SK-N-SH (cell line): ENCODE measurements around the gene PAQR5. TPM values are rescaled to one million over a fixed set of nuclear protein-coding genes. Genes with fewer than 3 reads are reported as not detected.

Experiments used
- CTCF ChIA-PET: fragments of 300-600, 350-600 bp; formaldehyde crosslinking; extraction: SDS; loops from one replicate; lab custom pipeline; 2021; lab: Yijun Ruan, JAX
- POLR2A ChIA-PET: fragments of 350-600 bp; sonication (Branson Sonifier 250); formaldehyde crosslinking; extraction: SDS; loops from one replicate; lab custom pipeline; 2020; ENCODE audit warnings: antibody characterized with exemption, inconsistent platforms; lab: Yijun Ruan, JAX
- DNase-seq: peaks from one replicate; pipeline ENCODE4 v3.0.0; 2012
- H2AFZ ChIP-seq: fragments of 200-600 bp; sonication (generic); 2 replicates; pipeline ENCODE4 v1.8.1; 2016; ENCODE audit warnings: antibody characterized with exemption, mild to moderate bottlenecking, low read depth
- H3F3A ChIP-seq: fragments of 200-600 bp; sonication (generic); replicated peaks from 2 replicates; pipeline ENCODE3; 2016; ENCODE audit warnings: antibody characterized with exemption, mild to moderate bottlenecking; ENCODE audit not compliant: insufficient read depth
- H3K27ac ChIP-seq, 2 experiments: fragments of 200-500 bp in 1 of 2; fragments of 200-600 bp in 1 of 2; sonication (Bioruptor generic) in 1 of 2; sonication (generic), shearing (Covaris generic) in 1 of 2; 2 replicates each; pipeline versions ENCODE4 v1.5.1 to v1.6.1; 2014 to 2016; ENCODE audit warnings: low read depth in 2 of 2, inconsistent platforms in 1 of 2, low read length in 1 of 2, mild to moderate bottlenecking in 1 of 2, mixed read lengths in 1 of 2
- H3K27me3 ChIP-seq: fragments of 200-600 bp; sonication (generic), shearing (Covaris generic); 2 replicates; pipeline ENCODE4 v1.6.1; 2016; ENCODE audit warnings: mixed run types; ENCODE audit not compliant: insufficient read depth
- H3K36me3 ChIP-seq, 2 experiments: fragments of 200-500 bp in 1 of 2; fragments of 200-600 bp in 1 of 2; sonication (Bioruptor generic) in 1 of 2; sonication (generic) in 1 of 2; replicated peaks in 1 of 2; 2 replicates each; pipeline versions ENCODE3 to v1.5.1; 2014 to 2016; ENCODE audit warnings: low read length in 1 of 2, mild to moderate bottlenecking in 1 of 2; ENCODE audit not compliant: insufficient read depth in 2 of 2, control insufficient read depth in 1 of 2
- H3K4me1 ChIP-seq, 2 experiments: fragments of 200-500 bp in 1 of 2; fragments of 200-600 bp in 1 of 2; sonication (Bioruptor generic) in 1 of 2; sonication (generic), shearing (Covaris generic) in 1 of 2; 2 replicates each; pipeline versions ENCODE4 v1.5.1 to v1.6.1; 2014 to 2016; ENCODE audit warnings: low read depth in 1 of 2, low read length in 1 of 2, mixed run types in 1 of 2; ENCODE audit not compliant: insufficient read depth in 2 of 2, control insufficient read depth in 1 of 2
- H3K4me2 ChIP-seq: fragments of 200-600 bp; sonication (generic), shearing (Covaris generic); 2 replicates; pipeline ENCODE4 v1.6.1; 2017; ENCODE audit warnings: mixed run types
- H3K4me3 ChIP-seq, 2 experiments: fragments of 200-500 bp in 1 of 2; fragments of 200-600 bp in 1 of 2; sonication (Bioruptor generic) in 1 of 2; sonication (generic), shearing (Covaris generic) in 1 of 2; 2 replicates each; pipeline versions ENCODE4 v1.5.1 to v1.8.1; 2014 to 2016; ENCODE audit warnings: low read depth in 2 of 2, inconsistent platforms in 1 of 2, low read length in 1 of 2, mild to moderate bottlenecking in 1 of 2, mixed read lengths in 1 of 2, moderate library complexity in 1 of 2
- H3K79me2 ChIP-seq: fragments of 200-600 bp; sonication (generic); 2 replicates; pipeline ENCODE4 v1.8.1; 2017; ENCODE audit warnings: mild to moderate bottlenecking; ENCODE audit not compliant: insufficient read depth
- H3K9ac ChIP-seq: fragments of 200-600 bp; sonication (generic); 2 replicates; pipeline ENCODE4 v1.6.1; 2017; ENCODE audit warnings: mixed run types
- H3K9me2 ChIP-seq: fragments of 200-600 bp; sonication (generic); 2 replicates; pipeline ENCODE4 v1.6.1; 2017; ENCODE audit warnings: mixed run types
- H3K9me3 ChIP-seq: fragments of 200-600 bp; sonication (generic); 2 replicates; pipeline ENCODE4 v1.6.1; 2017; ENCODE audit warnings: mixed run types, mild to moderate bottlenecking, moderate library complexity
- H4K20me1 ChIP-seq: fragments of 200-600 bp; sonication (generic); 2 replicates; pipeline ENCODE4 v1.6.1; 2017; ENCODE audit warnings: mild to moderate bottlenecking, mixed run types; ENCODE audit not compliant: insufficient read depth
- CHD2 ChIP-seq: fragments of 150-350 bp; IDR thresholded peaks from 2 replicates; pipeline ENCODE4 v1.6.1; 2018; ENCODE audit warnings: low read length; ENCODE audit not compliant: partially characterized antibody
- CTCF ChIP-seq: fragments of 200-600 bp; sonication (generic); IDR thresholded peaks from 2 replicates; pipeline ENCODE4 v1.6.1; 2017; ENCODE audit warnings: antibody characterized with exemption, mild to moderate bottlenecking, moderate library complexity
- ELF1 ChIP-seq: IDR thresholded peaks from 2 replicates; pipeline ENCODE4 v1.4.0; 2012
- EZH2phosphoT487 ChIP-seq: fragments of 200-600 bp; sonication (generic); IDR thresholded peaks from 2 replicates; pipeline ENCODE4 v1.6.1; 2017; ENCODE audit warnings: low read depth, mixed run types, mild to moderate bottlenecking, antibody characterized with exemption, moderate library complexity, borderline replicate concordance
- FOSL2 ChIP-seq: IDR thresholded peaks from 2 replicates; pipeline ENCODE4 v1.4.0; 2012; ENCODE audit warnings: low read depth, mild to moderate bottlenecking, moderate library complexity, borderline replicate concordance
- IRF3 ChIP-seq: fragments of 150-350 bp; IDR thresholded peaks from 2 replicates; pipeline ENCODE4 v1.6.1; 2016; ENCODE audit warnings: mild to moderate bottlenecking, low read depth, low read length
- JUND ChIP-seq: IDR thresholded peaks from 2 replicates; pipeline ENCODE4 v1.4.0; 2012
- MEF2A ChIP-seq: IDR thresholded peaks from 2 replicates; pipeline ENCODE4 v1.4.0; 2012; ENCODE audit warnings: low read depth, borderline replicate concordance
- PBX3 ChIP-seq: IDR thresholded peaks from 2 replicates; pipeline ENCODE4; 2012
- RAD21 ChIP-seq: IDR thresholded peaks from 2 replicates; pipeline ENCODE4 v1.6.1; 2012; ENCODE audit warnings: mild to moderate bottlenecking, low read length
- RCOR1 ChIP-seq: fragments of 150-350 bp; IDR thresholded peaks from 2 replicates; pipeline ENCODE4 v1.6.1; 2017; ENCODE audit warnings: antibody characterized with exemption, low read length
- REST ChIP-seq: IDR thresholded peaks from 2 replicates; pipeline ENCODE4 v1.6.1; 2012; ENCODE audit warnings: mild to moderate bottlenecking, low read depth, low read length, moderate library complexity
- RXRA ChIP-seq: IDR thresholded peaks from 2 replicates; pipeline ENCODE4 v1.4.0; 2012; ENCODE audit warnings: low read depth, mild to moderate bottlenecking, borderline replicate concordance
- SMC3 ChIP-seq: IDR thresholded peaks from 2 replicates; pipeline ENCODE4 v1.6.1; 2012; ENCODE audit warnings: low read depth, low read length, improper control_type of control experiment
- TCF12 ChIP-seq: IDR thresholded peaks from 2 replicates; pipeline ENCODE4 v1.4.0; 2012
- ZBTB33 ChIP-seq: IDR thresholded peaks from 2 replicates; pipeline ENCODE4 v1.4.0; 2012; ENCODE audit warnings: low read depth, borderline replicate concordance
- WGBS: methylation state at CpG from one replicate; pipeline ENCODE4 v1.1.6; 2017; ENCODE audit warnings: low lambda C conversion rate; 5-methylcytosine and 5-hydroxymethylcytosine counted together
- polyA plus RNA-seq, 3 experiments: library from polyadenylated mRNA; depleted of rRNA; stranded (reverse); fragments of >200 nt; gene quantifications; 2 replicates each; pipeline ENCODE4 v1.2.3, GENCODE V29; 2012

Gene PAQR5
- polyA plus RNA-seq, 1 of the 3 experiments (the other 2 are of a cell fraction): 3.9 TPM

GRCh38 chr15:69367236-69367635 is 68.5 kb downstream of the PAQR5 start:
- Histone ChIP-seq H3K9me2 (no peaks in the 10 kb centered on the region), H3K36me3 (no peaks in the 10 kb centered on the region), H3K79me2 (no peaks in the 10 kb centered on the region), H3K9me3 (no peaks in the 10 kb centered on the region), H4K20me1 (no peaks in the 10 kb centered on the region), H3K4me1 (no peaks in the 10 kb centered on the region), H3K27me3 (no peaks in the 10 kb centered on the region), H3K4me2 (no peak overlapping the region), H3K27ac (no peak overlapping the region), H3K9ac (no peak overlapping the region), H2AFZ (no peak overlapping the region), H3F3A (no peaks in the 10 kb centered on the region), H3K4me3 (no peak overlapping the region)
- no peak for DNase-seq
- ChIA-PET CTCF (interaction anchor here (1.0 to 1.2 kb wide), 2 partner anchors 28 to 308 kb away, joined by 3 read pairs; no protein-coding TSS in a partner anchor), POLR2A (no interaction called here)
- TF ChIP-seq RCOR1 (no peak), IRF3 (no peak), RXRA (no peak), CHD2 (no peak), ZBTB33 (no peak), JUND (no peak), PBX3 (no peak), ELF1 (no peak), EZH2phosphoT487 (no peak), FOSL2 (no peak), MEF2A (no peak), SMC3 (no peak), CTCF (no peak), REST (no peak), RAD21 (no peak), TCF12 (no peak)
- WGBS: 83% methylated on average over 3 of the region's 3 CpGs
